Astrocyte (in vitro differentiated cells and primary cell): ENCODE data around the gene F12. TPM values are rescaled to one million over a fixed set of nuclear protein-coding genes. Genes with fewer than 3 reads are reported as not detected.

Experiments used
- DNase-seq: peaks from one replicate; pipeline ENCODE4 v3.0.0-alpha.2; 2010; ENCODE audit warnings: low read depth
- FAIRE-seq: peaks from 2 replicates; lab custom pipeline; 2011; peaks lifted over from hg19 to GRCh38; lab: Jason Lieb, UNC
- H2AFZ ChIP-seq: 2 replicates; pipeline ENCODE4 v1.6.0; 2012; ENCODE audit warnings: low read depth, low read length, inconsistent platforms
- H3K27ac ChIP-seq: 2 replicates; pipeline ENCODE4 v1.5.1; 2011; ENCODE audit warnings: low read depth, low read length, inconsistent platforms
- H3K27me3 ChIP-seq: 2 replicates; pipeline ENCODE4 v1.6.0; 2011; ENCODE audit warnings: low read length, inconsistent platforms; ENCODE audit not compliant: insufficient read depth
- H3K36me3 ChIP-seq: 2 replicates; pipeline ENCODE4 v1.5.1; 2011; ENCODE audit warnings: low read length, inconsistent platforms; ENCODE audit not compliant: insufficient read depth
- H3K4me1 ChIP-seq: 2 replicates; pipeline ENCODE4 v1.5.1; 2011; ENCODE audit warnings: low read length, inconsistent platforms; ENCODE audit not compliant: insufficient read depth
- H3K4me2 ChIP-seq: 2 replicates; pipeline ENCODE4 v1.6.0; 2012; ENCODE audit warnings: low read length, inconsistent platforms
- H3K4me3 ChIP-seq: 2 replicates; pipeline ENCODE4 v1.5.1; 2011; ENCODE audit warnings: low read depth, mild to moderate bottlenecking, low read length, inconsistent platforms; ENCODE audit not compliant: insufficient read depth
- H3K79me2 ChIP-seq: 2 replicates; pipeline ENCODE4 v1.6.0; 2012; ENCODE audit warnings: mild to moderate bottlenecking, low read length, inconsistent platforms; ENCODE audit not compliant: insufficient read depth
- H3K9ac ChIP-seq: 2 replicates; pipeline ENCODE4 v1.6.0; 2012; ENCODE audit warnings: mild to moderate bottlenecking, low read length, inconsistent platforms
- H3K9me3 ChIP-seq: 2 replicates; pipeline ENCODE4 v1.5.1; 2012; ENCODE audit warnings: low read depth, mild to moderate bottlenecking, low read length, inconsistent platforms; ENCODE audit not compliant: insufficient read depth
- H4K20me1 ChIP-seq: 2 replicates; pipeline ENCODE4 v1.6.0; 2012; ENCODE audit warnings: low read length, inconsistent platforms; ENCODE audit not compliant: insufficient read depth
- H3K27ac Mint-ChIP-seq: one replicate; pipeline ENCODE4 v1.8.0; 2021; ENCODE audit warnings: mild to moderate bottlenecking, mixed read lengths; ENCODE audit not compliant: unreplicated experiment
- H3K27me3 Mint-ChIP-seq: one replicate; pipeline ENCODE4 v1.8.0; 2021; ENCODE audit warnings: low read depth, mixed read lengths; ENCODE audit not compliant: unreplicated experiment
- H3K36me3 Mint-ChIP-seq: one replicate; pipeline ENCODE4 v1.8.0; 2021; ENCODE audit warnings: low read depth, mixed read lengths; ENCODE audit not compliant: unreplicated experiment
- H3K4me1 Mint-ChIP-seq: one replicate; pipeline ENCODE4 v1.8.0; 2021; ENCODE audit warnings: low read depth, mixed read lengths; ENCODE audit not compliant: unreplicated experiment
- H3K4me3 Mint-ChIP-seq: one replicate; pipeline ENCODE4 v1.8.0; 2021; ENCODE audit warnings: mild to moderate bottlenecking, moderate library complexity, mixed read lengths; ENCODE audit not compliant: unreplicated experiment
- H3K9me3 Mint-ChIP-seq: one replicate; pipeline ENCODE4 v1.8.0; 2021; ENCODE audit warnings: mild to moderate bottlenecking, mixed read lengths; ENCODE audit not compliant: unreplicated experiment
- EZH2 ChIP-seq: IDR thresholded peaks from 2 replicates; pipeline ENCODE4 v1.6.1; 2012; ENCODE audit warnings: mild to moderate bottlenecking, low read length, inconsistent platforms; ENCODE audit not compliant: insufficient read depth
- total RNA-seq: library from RNA; stranded (reverse); gene quantifications from 2 replicates; pipeline ENCODE4 v1.2.1, GENCODE V29; 2021
- TF ChIP-seq, protein P1 (sequence below): IDR thresholded peaks from 2 replicates; pipeline ENCODE4 v1.5.1; 2011; ENCODE audit warnings: low read depth, mild to moderate bottlenecking, inconsistent platforms, low read length, moderate library complexity; ENCODE audit not compliant: insufficient read depth

F12 gene
- total RNA-seq, 1 donor from 2014 or later = 3.0 TPM

DNA sequence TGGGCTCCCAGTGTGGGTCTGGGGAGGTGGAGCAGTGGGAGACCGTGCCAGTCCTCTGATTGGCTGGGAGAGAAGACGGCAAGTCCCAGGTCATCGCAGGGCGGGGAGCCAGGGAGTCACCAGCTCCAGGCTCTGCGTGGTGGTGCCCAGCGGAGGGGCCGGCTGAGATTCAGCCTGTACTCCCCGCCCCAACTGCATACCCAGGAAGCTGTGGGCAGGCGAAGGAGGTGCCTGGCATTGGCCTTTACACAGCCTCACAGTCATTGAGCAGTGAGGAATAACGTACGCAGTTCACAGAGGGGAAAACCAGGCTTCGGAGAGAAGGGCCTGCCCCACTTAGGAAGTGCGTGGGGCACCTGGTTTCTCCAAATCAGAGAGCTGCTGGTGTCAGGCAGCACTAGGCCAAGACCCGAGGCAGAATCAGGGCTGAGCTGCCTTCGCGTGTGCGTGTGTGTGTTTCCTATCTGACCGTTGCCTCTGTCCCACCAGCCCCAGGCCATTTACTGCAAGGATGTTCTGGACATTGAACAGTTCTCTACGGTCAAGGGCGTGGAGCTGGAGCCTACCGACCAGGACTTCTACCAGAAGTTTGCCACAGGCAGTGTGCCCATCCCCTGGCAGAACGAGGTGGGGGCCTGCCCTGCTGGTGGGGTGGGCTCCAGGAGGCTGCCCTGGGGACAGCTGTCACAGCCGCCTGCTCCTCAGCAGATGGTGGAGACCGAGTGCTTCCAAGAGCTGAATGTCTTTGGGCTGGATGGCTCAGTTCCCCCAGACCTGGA lies 31.0 kb upstream of the F12 start:
- no peak for TF ChIP-seq EZH2
- TF ChIP-seq, protein P1, sequence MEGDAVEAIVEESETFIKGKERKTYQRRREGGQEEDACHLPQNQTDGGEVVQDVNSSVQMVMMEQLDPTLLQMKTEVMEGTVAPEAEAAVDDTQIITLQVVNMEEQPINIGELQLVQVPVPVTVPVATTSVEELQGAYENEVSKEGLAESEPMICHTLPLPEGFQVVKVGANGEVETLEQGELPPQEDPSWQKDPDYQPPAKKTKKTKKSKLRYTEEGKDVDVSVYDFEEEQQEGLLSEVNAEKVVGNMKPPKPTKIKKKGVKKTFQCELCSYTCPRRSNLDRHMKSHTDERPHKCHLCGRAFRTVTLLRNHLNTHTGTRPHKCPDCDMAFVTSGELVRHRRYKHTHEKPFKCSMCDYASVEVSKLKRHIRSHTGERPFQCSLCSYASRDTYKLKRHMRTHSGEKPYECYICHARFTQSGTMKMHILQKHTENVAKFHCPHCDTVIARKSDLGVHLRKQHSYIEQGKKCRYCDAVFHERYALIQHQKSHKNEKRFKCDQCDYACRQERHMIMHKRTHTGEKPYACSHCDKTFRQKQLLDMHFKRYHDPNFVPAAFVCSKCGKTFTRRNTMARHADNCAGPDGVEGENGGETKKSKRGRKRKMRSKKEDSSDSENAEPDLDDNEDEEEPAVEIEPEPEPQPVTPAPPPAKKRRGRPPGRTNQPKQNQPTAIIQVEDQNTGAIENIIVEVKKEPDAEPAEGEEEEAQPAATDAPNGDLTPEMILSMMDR = no peak
- H3K4me2 ChIP-seq = no peak overlapping the region
- no peak overlapping the region for H3K9ac ChIP-seq
- DNase-seq = no peak
- Mint-ChIP-seq H3K4me1 (peaks cover 5% of the 10 kb centered on the region), H3K4me3 (no peak overlapping the region), H3K9me3 (peaks cover 1% of the 10 kb centered on the region), H3K27me3 (no peaks in the 10 kb centered on the region), H3K27ac (no peak overlapping the region), H3K36me3 (peaks cover 19% of the 10 kb centered on the region)
- no peaks in the 10 kb centered on the region for H3K79me2 ChIP-seq
- no peaks in the 10 kb centered on the region for H3K27me3 ChIP-seq
- H3K9me3 ChIP-seq = no peaks in the 10 kb centered on the region
- FAIRE-seq = no peak
- H3K27ac ChIP-seq = no peak overlapping the region
- H3K36me3 ChIP-seq = no peaks in the 10 kb centered on the region
- H2AFZ ChIP-seq = no peak overlapping the region
- no peaks in the 10 kb centered on the region for H4K20me1 ChIP-seq
- H3K4me1 ChIP-seq = no peaks in the 10 kb centered on the region
- no peak overlapping the region for H3K4me3 ChIP-seq

DNA sequence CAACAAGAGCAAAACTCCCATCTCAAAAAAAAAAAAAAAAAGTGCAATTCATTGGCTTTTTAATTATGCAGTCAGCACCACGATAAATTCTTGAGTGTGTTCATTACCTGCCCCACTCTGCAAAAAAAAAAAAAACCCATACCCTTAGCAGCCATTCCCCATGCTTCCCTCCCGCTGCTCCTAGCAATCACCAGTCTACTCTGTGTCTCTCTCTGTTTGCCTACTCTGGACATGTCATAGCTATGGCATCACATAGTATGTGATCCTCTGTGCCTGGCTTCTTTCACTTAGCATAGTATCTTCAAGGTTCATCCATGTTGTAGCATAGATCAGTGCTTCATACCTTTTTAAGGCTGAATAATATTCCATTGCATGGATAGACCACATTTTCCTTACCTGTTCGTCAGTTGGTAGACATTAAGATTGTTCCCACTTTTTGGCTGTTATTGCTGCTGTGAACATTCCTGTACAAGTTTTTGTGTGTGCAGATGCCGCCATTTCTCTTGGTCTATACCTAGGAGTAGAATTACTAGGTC lies 30.2 kb upstream of the F12 start:
- H4K20me1 ChIP-seq = no peaks in the 10 kb centered on the region
- no peak overlapping the region for H3K4me3 ChIP-seq
- H3K27me3 Mint-ChIP-seq = no peaks in the 10 kb centered on the region
- H3K27ac Mint-ChIP-seq = no peak overlapping the region
- H3K4me3 Mint-ChIP-seq = no peak overlapping the region
- H3K4me1 ChIP-seq = no peaks in the 10 kb centered on the region
- no peak overlapping the region for H3K9ac ChIP-seq
- no peaks in the 10 kb centered on the region for H3K9me3 ChIP-seq
- H3K79me2 ChIP-seq = no peaks in the 10 kb centered on the region
- no peak overlapping the region for H3K27ac ChIP-seq
- peaks cover 21% of the 10 kb centered on the region for H3K36me3 Mint-ChIP-seq
- peaks cover 1% of the 10 kb centered on the region for H3K9me3 Mint-ChIP-seq
- H3K27me3 ChIP-seq = no peaks in the 10 kb centered on the region
- TF ChIP-seq, protein P1 = no peak
- no peak for TF ChIP-seq EZH2
- FAIRE-seq = no peak
- peaks cover 4% of the 10 kb centered on the region for H3K4me1 Mint-ChIP-seq
- H3K4me2 ChIP-seq = no peak overlapping the region
- no peak overlapping the region for H2AFZ ChIP-seq
- DNase-seq = no peak
- peaks cover under 1% of the 10 kb centered on the region for H3K36me3 ChIP-seq

DNA sequence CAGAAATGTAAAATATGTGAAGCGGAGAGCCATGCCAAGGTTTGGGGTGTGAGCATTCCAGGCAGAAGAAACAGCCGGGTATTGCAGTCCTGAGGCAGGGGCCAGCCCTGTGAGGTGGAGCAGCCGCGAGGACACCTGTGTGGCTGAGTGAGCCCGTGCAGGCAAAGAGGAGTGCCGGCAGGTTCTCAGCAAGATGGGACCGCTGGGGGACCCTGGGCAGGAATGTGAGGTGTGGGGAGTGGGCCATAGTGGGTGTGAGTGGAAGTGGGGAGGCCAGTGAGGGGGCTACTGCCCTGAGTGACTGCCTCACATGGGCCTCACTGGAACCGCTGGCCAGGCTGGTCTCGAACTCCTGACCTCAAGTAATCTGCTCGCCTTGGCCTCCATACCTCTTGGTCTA lies 29.1 kb upstream of the F12 start:
- H3K79me2 ChIP-seq = no peaks in the 10 kb centered on the region
- no peaks in the 10 kb centered on the region for H3K4me1 ChIP-seq
- no peaks in the 10 kb centered on the region for H4K20me1 ChIP-seq
- peaks cover 2% of the 10 kb centered on the region for H3K4me1 Mint-ChIP-seq
- H3K9ac ChIP-seq = no peak overlapping the region
- H3K4me3 ChIP-seq = no peak overlapping the region
- H3K27me3 ChIP-seq = no peaks in the 10 kb centered on the region
- FAIRE-seq (no peak), DNase-seq (no peak)
- no peak overlapping the region for H3K4me3 Mint-ChIP-seq
- no peak overlapping the region for H3K27ac ChIP-seq
- H3K36me3 Mint-ChIP-seq = peaks cover 20% of the 10 kb centered on the region
- no peak for TF ChIP-seq EZH2
- TF ChIP-seq, protein P1 = no peak
- no peaks in the 10 kb centered on the region for H3K9me3 ChIP-seq
- H3K27me3 Mint-ChIP-seq = no peaks in the 10 kb centered on the region
- H3K36me3 ChIP-seq = peaks cover 4% of the 10 kb centered on the region
- no peak overlapping the region for H2AFZ ChIP-seq
- H3K9me3 Mint-ChIP-seq = peaks cover 1% of the 10 kb centered on the region
- no peak overlapping the region for H3K27ac Mint-ChIP-seq
- no peak overlapping the region for H3K4me2 ChIP-seq
